Activated CD8-positive, alpha-beta memory T cell treated with anti-CD3 and anti-CD28 coated beads for 24 hours (primary cell): ENCODE measurements around the gene MSH3.
"Not testable (repeated sequence)": the region's sequence is repeated elsewhere in the genome, so short reads cannot be mapped to it uniquely, and the experiment has no call there.

ENCODE experiments used
- DNase-seq: peaks from one replicate; pipeline ENCODE4 v3.0.0-alpha.2; 2020

The MSH3 gene

DNA sequence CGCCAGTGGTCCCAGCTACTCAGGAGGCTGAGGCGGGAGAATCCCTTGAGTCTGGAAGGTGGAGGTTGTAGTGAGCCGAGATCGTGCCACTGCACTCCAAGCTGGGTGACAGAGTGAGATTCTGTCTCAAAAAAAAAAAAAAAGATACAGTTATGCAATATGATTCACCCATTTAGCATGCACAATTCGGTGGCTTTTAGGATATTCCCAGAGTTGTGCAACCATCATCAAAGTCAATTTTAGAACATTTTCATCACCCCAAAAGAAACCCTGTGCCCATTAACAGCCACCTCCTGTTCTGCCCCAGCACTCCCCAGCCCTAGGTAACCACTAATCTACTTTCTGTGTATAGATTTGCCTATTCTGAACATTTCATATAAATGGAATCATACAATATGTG is 4.7 kb downstream of the MSH3 start:
- DNase-seq, result no peak

DNA sequence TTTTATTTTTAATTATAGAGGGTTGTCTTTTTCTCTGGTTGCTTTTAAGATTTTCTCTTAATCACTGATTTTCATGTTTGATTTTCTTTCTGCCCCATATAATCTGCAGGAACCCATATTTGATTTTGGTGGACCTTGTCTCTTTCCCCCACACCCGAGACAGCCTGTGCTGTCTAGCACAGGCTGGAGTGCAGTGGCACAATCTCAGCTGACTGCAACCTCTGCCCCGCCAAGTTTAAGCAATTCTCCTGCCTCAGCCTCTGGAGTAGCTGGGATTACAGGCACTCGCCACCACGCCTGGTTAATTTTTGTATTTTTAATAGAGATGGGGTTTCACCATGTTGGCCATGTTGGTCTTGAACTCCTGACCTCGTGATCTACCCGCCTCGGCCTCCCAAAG is 6.2 kb downstream of the MSH3 start:
- DNase-seq, result not testable (repeated sequence)

DNA sequence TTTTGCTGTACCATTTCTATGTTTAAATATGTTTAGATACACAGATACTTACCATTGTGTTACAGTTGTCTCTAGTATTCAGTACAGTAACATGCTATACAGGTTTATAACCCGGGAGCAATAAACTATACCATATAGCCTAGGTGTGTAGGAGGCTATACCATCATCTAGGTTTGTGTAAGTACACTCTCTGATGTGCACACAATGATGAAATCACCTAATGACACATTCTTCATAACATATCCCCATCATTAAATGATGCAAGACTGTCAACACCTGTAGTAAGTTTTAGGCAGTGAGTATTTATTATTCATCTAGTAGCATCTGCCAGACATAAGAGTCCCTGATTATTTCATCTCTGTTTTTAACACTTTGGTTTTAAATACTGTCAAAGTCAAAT is 7.7 kb downstream of the MSH3 start:
- DNase-seq, result no peak

DNA sequence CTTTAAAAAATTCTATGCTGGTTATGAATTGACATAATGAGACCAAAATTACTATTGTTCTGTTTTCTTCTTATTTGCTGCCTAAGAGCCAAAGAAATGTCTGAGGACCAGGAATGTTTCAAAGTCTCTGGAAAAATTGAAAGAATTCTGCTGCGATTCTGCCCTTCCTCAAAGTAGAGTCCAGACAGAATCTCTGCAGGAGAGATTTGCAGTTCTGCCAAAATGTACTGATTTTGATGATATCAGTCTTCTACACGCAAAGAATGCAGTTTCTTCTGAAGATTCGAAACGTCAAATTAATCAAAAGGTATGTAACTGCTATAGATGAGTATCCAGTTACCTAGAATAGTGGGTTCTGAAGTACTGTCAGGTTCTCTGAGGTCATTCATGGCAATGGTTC is 10.6 kb downstream of the MSH3 start:
- DNase-seq, result no peak

DNA sequence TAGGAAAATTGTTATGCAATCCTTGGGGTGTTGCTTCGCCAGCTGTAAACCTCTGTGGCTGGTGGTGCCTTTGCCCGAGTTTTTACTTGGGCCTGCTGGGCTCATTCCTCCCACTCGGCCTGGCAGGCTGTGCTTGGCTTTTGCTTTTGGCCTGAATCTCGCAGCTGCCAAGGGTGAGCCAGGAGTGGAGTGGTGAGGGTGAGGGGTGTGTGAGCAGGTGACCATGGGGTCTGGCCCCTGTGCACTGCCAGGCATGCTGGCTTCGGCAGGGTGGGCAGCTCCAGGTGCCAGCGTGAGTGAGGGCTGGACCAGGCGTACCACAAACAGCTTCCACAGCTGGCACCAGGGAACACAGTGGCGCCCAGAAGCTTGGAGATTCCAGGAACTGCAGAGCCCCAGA is 12.9 kb downstream of the MSH3 start:
- no peak for DNase-seq

DNA sequence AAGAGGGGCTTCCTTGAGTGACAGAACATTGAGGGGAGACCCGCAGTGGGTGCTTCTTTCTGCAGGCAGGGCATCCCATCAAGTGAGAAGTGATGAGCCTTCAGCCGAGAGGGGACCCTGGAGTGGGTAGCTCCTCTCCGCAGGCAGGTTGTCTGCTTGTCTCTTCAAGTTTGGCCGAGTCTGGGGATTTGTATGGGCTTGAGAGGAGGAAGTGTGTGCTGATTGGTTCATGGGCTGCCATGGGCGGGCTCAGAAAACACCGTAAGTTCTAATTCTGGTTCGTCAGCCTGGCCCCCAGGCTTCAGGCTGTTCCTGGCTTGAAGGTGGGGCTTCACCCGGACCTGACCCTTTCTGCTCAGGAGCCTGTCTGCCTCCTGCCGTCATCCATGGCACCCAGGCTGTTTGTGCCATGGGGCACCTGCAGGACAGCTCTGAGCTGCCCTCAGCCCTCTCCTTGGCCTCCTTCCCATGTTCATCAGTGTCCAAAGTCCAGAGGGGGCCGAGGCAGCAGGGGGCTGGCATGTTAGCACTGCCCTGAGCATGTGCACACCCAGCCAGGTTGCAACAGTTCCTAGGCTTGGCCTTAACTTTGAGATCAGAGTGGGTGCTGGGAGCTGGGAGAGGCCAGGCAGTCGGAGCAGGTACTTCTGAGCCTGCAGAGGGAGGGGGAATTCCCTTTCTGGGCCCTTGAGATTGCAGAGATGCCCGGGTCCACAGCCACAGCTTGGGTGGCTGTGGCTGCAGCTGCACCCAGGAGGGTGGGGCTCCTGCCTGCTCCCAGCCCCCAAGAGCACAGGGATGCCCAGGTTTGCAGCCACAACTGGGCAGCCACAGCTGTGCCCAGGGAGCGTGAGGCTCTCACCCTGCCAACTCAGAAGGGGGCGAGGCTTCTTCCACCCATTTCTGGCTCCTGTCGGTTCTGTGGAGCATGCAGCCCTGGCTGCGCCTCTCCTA is 13.8 kb downstream of the MSH3 start:
- no peak for DNase-seq

DNA sequence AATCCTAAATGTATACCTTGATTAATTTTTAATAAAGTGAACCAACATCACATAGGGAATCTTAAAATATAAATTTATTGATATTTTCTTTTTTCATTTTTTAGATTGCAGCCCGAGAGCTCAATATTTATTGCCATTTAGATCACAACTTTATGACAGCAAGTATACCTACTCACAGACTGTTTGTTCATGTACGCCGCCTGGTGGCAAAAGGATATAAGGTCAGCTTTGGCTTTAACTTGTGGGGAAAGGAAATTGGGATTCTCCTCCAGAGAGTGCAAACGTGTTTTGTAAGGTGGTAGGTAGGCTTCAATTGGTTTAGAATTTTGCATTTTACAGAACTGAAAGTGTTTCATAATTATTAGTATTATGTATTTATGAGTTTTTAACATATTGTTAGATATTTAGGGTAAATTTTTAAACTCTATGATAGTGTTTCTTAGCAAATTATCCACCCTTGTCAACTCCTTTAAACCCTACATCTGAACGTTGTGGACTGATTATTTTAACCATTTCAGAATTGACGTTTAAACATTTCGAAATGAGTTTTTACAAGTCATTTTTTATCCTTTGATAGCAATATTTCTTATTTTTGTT is 17.8 kb downstream of the MSH3 start:
- peak; percentile 75 for DNase-seq

DNA sequence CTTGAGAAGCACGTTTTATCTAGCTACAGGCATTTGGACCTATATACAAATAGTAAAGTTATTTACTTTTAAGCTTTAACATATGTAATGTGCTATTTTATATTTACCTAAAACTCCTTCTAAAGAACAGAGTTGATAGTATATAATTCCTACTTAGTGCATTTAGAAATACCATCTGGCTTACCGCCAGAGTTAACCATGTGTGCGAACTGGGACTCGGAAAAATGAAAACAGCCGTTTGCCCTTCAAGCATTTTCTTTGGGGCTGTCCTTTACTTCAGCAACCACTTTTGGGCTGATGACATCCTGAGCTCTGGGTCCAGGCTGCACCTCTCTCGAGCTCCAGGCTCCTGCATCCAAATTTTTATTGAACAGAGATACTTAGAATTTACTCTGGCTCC is 22.3 kb downstream of the MSH3 start:
- DNase-seq, result no peak

DNA sequence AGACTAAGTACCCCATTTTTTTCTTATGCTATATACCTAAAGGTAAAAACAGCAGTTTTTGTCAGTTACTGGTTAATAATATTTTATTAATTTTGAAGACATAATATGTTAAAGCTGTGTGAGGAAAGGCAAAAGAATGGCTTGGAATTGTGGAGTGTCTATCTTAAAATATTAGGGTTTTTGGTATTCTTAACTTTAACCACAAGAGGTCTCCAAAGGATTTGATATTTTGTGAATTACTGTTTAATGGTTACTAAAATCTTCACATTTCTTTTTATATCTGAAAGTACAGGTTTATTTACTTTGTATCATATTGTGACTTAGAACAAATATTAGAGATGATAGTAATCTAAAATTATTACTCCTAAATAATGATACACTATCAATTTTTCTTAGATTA is 32.3 kb downstream of the MSH3 start:
- no peak for DNase-seq

DNA sequence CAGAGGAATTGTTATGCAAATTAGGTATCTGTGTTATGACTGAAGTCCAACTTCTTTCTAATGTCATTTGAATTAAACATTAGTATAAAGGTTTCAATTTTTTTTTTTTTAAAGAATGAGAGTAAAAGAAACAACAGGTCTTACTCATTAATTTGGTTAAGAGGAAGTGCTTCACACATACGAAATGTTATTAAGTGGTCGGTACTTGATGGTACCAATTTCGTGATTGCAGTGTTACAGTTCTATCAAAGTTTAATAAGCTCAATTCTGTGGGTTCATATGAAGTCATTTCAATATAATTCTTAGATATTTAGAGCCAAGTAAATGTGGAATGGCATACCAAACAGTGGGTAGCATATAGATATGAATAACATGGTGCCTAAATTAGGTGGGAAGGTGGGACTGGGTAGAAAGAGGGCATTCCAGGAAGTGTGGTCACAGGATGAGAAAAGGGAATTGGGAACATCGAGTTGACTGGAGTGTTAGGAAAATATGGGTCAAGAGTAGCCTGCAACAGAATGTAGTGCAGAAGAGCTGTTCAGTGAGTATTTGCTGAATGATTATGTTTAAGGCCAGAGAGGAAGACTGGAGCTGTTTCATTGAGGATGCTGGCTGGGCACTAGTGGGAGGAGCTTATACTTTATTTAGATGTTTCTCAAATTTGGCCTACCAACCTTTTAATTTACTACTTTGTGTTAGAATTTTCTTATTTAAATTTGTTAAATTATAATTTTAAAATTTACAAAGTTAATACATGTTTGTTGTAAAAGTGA is 34.4 kb downstream of the MSH3 start:
- no peak for DNase-seq

DNA sequence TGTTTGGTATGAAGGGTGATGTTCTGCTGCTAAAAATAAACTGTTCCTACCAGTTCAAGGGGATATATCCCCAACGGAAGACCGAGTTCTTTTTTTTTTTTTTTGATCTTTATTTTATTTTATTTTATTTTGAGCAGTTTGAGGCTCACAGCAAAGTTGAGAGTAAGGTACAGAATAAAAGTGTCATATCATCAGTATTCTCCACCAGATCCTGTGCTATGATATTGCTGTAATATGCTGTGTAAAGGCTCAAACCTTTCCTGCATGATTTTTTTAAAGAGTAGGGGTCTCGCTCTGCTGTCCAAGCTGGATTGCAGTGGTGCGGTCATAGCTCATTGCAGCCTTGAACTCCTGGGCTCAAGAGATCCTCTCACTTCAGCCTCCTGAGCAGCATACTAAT is 35.2 kb downstream of the MSH3 start:
- no peak for DNase-seq

DNA sequence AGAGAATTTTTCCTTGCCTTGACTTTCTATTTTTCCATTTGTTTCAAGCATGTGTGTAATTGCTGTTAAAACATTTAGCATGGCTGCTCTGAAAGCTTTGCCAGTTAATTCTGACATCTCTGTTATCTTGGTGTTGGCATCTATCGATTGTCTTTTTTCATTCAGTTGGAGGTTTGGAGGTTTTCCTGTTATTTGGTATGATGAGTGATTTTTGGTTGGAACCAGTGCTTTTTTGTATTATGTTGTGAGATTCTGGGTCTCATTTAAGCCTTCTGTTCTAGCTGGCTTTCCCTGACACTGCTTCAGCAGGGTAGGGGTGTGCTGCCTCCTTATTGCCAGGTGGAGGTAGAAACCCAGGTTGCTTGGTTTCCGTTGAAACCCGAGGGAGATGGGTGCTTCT is 41.2 kb downstream of the MSH3 start:
- no peak for DNase-seq

DNA sequence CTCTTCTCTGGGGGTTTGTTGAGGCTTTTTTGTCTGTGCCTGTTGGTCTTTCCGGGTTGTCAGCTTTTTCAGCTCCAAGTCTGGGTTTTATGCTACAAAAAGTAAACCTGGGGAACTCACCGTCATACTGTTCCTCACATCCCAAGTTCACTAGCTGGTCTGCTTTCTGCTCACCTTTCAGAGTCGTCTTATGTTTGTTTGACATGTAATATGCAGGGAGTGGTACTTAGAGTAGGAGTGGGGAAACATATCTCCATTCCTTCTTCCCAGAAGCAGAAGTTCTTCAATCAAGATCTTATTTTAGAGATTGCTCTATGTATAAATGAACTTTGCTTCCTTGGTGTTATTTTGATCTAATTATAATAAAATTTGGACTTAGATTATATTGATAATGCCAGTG is 42.0 kb downstream of the MSH3 start:
- no peak for DNase-seq

DNA sequence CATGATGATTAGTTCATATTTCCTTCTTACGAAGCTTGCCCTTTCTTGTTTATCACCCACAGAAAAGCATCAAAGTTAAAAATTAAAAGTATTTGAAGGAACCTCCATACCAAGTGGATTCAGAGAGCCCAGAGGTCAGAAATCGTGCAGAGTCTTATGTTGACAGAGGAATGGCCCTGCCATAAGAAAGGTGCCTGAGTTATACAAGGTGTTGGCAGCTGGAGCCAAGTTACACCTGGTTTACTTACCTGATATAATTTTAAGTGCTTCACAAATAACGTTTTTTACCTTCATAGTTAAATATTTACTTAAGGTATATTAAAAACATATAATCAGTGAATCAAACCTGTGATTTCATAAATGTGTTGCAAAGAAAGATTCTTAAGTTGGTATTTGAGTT is 42.6 kb downstream of the MSH3 start:
- no peak for DNase-seq

DNA sequence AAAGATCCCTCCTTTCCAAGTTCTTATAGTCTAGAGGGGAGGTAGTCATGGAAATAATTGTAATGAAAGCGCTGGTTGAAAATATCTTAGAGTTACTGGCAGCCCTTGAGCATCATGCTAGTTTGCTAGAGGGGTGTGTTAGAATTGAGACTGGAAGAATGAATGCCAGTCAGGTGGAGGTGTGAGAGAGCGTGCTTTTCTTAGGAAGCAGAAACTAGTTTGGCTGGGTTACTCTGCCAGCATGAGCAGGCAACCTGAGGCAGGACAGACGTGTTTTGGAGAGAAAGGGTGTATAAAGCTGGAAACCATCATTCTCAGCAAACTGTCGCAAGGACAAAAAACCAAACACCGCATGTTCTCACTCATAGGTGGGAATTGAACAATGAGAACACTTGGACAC is 43.9 kb downstream of the MSH3 start:
- DNase-seq, result no peak

DNA sequence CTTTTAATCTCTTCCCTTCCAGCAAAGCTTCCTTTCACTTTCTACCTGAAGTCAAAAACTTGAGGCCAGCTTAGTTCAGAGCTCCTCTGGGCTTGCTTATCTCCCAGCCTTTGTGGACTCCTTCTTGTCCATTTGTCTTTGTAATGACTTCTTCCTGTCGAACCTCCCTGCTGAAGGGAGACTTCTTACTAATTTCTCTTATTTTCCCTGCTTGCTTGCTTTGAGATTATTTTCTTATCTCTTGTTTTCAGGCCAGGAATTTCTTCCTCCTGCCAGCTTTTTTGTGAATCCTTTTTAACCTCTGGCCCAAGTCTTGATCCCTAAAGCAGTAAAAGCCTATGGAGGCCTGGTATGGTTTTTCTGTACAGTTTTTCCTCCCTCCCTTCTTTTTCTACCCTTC is 47.1 kb downstream of the MSH3 start:
- no peak for DNase-seq

DNA sequence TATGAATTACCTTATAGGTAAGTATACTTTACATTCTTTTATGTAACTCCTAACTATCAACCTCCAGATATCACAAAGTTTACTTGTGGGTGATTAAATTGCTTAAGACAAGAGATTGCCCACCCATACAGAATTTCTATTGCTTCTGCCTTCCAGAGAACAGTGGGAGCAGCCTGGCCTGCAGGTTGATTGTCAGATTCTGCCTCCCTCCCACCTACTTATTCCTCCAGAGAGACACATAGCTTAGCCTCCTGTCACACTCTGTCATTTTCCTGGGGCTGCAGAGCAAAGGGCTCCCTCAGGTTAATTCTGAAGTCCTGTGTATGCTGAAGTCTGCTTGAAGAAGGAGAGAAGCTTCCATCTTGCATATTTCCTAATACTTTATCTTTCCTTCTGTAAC is 48.8 kb downstream of the MSH3 start:
- no peak for DNase-seq

DNA sequence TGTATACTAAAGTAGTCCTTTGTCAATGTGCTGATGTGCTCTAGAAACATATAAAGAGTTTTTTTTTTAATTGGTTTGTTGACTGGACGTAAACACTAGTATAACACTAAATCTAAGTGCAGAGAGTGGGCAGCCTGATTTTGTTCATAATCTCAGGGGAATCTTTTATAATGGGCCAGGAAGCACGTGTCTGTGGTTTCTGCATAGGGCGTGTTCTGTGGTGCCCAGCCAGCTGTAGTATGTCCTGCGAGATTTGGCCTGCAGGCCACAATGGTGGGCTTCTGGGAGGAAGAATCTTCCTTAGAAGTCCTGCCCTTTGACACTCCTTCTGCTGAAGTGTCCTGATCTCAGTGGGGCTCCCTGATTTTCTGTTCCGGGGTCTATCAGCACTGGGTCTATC is 49.3 kb downstream of the MSH3 start:
- DNase-seq, result no peak

DNA sequence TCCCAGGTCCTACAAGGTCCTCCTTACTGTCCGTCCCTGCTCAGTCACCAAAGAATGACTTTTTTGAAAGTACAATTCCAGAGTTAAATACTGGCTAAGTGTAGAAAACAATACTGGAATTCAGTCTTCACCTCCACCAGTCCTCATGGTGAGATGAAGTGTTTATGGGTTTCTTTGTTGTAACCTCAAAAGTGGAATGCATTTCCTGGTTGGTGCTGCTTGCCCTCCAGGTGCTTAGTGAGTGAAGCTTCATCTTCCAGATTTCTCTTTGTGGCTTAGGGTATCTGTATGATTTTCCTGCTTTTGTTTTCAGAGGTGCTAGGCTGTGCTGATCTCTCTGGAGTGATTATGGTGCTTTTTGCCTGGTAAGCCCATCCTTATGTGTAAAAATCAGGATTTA is 49.8 kb downstream of the MSH3 start:
- no peak for DNase-seq

DNA sequence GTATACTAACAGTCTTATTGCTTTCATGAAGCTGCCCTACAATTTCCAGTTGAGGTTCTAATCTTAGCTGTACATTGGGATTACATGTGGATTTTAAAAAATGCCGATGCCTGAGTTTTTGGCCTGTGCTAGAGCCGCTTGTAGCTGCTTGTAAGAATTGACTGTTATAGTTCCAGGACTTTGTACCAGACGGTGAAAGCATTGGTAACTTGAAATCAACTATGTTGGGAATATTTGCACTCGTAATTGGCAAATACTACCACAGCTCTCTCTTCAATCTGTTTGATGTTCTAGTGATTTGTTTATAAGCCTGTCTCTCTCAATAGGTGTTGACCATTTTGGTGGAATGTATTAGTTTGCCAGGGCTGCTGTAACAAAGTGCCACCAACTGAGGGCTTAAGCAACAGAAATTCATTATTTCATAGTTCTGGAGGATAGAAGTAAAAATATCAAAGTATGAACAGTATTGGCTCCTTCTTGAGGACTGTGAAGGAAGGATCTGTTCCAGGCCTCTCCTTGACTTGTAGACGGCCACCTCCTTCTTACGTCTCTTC is 50.8 kb downstream of the MSH3 start:
- DNase-seq, result no peak

DNA sequence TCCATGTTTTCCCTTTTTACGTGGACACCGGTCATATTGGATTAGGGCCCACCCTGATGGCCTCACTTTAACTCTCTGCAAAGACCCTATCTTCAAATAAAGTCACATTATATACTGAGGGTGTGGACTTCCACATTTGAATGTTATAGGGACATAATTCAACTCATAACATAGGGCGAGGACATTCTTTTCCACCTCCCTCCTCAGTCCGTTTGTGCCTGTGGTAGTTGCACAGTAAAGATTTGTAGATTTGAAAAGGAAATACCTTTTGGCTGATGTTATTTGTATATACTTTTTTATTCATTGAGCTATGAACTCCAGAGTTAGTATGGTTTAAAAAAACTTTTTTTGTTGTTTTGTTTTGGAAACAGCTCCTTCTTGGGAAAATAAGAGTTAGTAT is 51.3 kb downstream of the MSH3 start:
- DNase-seq, result no peak

DNA sequence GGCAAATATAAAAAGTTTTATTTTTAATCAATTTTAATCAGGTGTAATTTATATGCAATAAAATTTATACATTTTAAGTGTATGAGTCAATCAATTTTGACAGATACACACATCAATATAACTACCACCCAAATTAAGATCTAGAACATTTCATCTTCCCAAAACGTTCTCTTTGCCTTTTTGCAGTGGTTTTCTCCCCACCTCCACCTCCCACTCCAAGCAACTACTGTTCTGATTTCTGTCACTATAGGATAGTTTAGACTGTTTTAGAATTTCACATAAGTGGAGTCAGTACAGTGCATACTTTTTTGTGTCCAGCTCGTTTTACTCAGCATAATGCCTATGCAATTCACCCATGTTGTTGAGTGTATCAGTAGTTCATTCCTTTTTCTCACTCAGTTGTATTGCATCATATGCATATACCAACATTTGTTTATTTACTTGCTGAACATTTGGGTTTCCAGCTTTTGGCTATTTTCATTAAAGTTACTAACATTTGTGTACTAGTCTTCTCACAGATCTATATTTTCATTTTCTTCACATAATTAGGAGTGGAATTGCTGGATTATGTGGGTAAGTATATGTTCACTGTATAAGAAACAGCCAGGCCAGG is 52.5 kb downstream of the MSH3 start:
- no peak for DNase-seq

DNA sequence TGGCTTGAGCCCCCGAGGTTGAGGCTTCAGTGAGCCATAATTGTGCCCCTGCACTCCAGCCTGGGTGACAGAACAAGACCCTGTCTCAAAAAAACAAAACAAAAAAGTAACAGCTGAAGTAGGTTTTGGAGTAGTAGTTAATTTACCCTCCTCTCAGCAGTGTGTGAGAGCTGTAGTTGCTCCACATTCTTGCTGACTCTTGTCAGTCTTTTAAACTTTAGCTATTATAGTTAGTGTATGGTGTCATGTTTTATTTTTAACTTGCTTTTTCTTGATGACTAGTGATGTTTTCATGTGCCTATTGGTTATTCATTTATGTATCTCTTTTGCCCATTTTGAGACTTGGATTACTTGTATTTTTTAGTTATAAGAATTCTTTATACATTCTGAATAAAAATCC is 53.2 kb downstream of the MSH3 start:
- DNase-seq, result no peak
